ENCODE results near the gene BLOC1S3.

Gene BLOC1S3

GRCh38 chr19:45172611-45173208 lies 5.9 kb upstream of the BLOC1S3 start:
- Histone ChIP-seq H3K23ac (ENCODE audit: low read length) (no peak overlapping the region), H2BK15ac (replicated peaks; ENCODE audit: low read depth) (no peak overlapping the region), H3K36me3 (ENCODE audit: control insufficient read depth, insufficient read depth, low read length) (no peaks in the 10 kb centered on the region), H3K79me2 (ENCODE audit: control insufficient read depth, insufficient read depth, low read length) (no peaks in the 10 kb centered on the region), H3K4me1 (ENCODE audit: control insufficient read depth, low read depth, low read length) (no peaks in the 10 kb centered on the region), H3K27ac (ENCODE audit: low read depth, low read length) (no peak overlapping the region), H3K79me1 (ENCODE audit: low read length) (peaks cover 2% of the 10 kb centered on the region), H3K4ac (ENCODE audit: low read depth, low read length) (no peak overlapping the region), H3K18ac (ENCODE audit: low read length) (no peak overlapping the region), H3K4me2 (ENCODE audit: low read length) (no peak overlapping the region), H2BK5ac (ENCODE audit: low read length) (no peak overlapping the region), H3K56ac (ENCODE audit: low read length) (no peak overlapping the region), H2AK5ac (ENCODE audit: low read length) (no peak overlapping the region), H3K27me3 (ENCODE audit: insufficient read depth, low read length, poor library complexity) (no peaks in the 10 kb centered on the region), H2BK120ac (ENCODE audit: low read depth, low read length) (no peak overlapping the region), H3K9ac (ENCODE audit: low read length) (no peak overlapping the region), H4K5ac (ENCODE audit: low read length) (no peak overlapping the region), H3K4me3 (ENCODE audit: low read length) (no peak overlapping the region), H4K8ac (ENCODE audit: low read depth, low read length) (no peak overlapping the region)
- WGBS (ENCODE audit: extremely low coverage, insufficient coverage, low lambda C conversion rate): no CpG with 5 or more reads among the region's 18 CpGs
- no peak for DNase-seq

- Histone ChIP-seq H3K23ac (ENCODE audit: low read length) (no peak overlapping the region), H3K36me3 (ENCODE audit: control insufficient read depth, insufficient read depth, low read length) (no peaks in the 10 kb centered on the region), H4K8ac (ENCODE audit: low read depth, low read length) (no peak overlapping the region), H3K9ac (ENCODE audit: low read length) (no peak overlapping the region), H2BK5ac (ENCODE audit: low read length) (no peak overlapping the region), H3K4ac (ENCODE audit: low read depth, low read length) (no peak overlapping the region), H2BK15ac (replicated peaks; ENCODE audit: low read depth) (no peak overlapping the region), H3K79me2 (ENCODE audit: control insufficient read depth, insufficient read depth, low read length) (no peaks in the 10 kb centered on the region), H3K4me3 (ENCODE audit: low read length) (no peak overlapping the region), H3K18ac (ENCODE audit: low read length) (no peak overlapping the region), H3K27me3 (ENCODE audit: insufficient read depth, low read length, poor library complexity) (no peaks in the 10 kb centered on the region), H3K4me1 (ENCODE audit: control insufficient read depth, low read depth, low read length) (no peaks in the 10 kb centered on the region), H3K4me2 (ENCODE audit: low read length) (no peak overlapping the region), H3K56ac (ENCODE audit: low read length) (no peak overlapping the region), H3K79me1 (ENCODE audit: low read length) (peaks cover 3% of the 10 kb centered on the region), H2BK120ac (ENCODE audit: low read depth, low read length) (no peak overlapping the region), H3K27ac (ENCODE audit: low read depth, low read length) (no peak overlapping the region), H4K5ac (ENCODE audit: low read length) (no peak overlapping the region), H2AK5ac (ENCODE audit: low read length) (no peak overlapping the region)
- DNase-seq: no peak
- WGBS (ENCODE audit: extremely low coverage, insufficient coverage, low lambda C conversion rate): no CpG with 5 or more reads among the region's 12 CpGs
These were observed 4.8 kb upstream of the BLOC1S3 start for GRCh38 chr19:45173816-45174215.

GRCh38 chr19:45175515-45176345 lies 2.9 kb upstream of the BLOC1S3 start:
- no peak overlapping the region for H3K18ac ChIP-seq (ENCODE audit: low read length)
- H3K4me3 ChIP-seq (ENCODE audit: low read length): no peak overlapping the region
- H4K5ac ChIP-seq (ENCODE audit: low read length): no peak overlapping the region
- no peaks in the 10 kb centered on the region for H3K79me2 ChIP-seq (ENCODE audit: control insufficient read depth, insufficient read depth, low read length)
- WGBS (ENCODE audit: extremely low coverage, insufficient coverage, low lambda C conversion rate): no CpG with 5 or more reads among the region's 10 CpGs
- H3K36me3 ChIP-seq (ENCODE audit: control insufficient read depth, insufficient read depth, low read length): no peaks in the 10 kb centered on the region
- DNase-seq: no peak
- no peaks in the 10 kb centered on the region for H3K27me3 ChIP-seq (ENCODE audit: insufficient read depth, low read length, poor library complexity)
- no peak overlapping the region for H2BK5ac ChIP-seq (ENCODE audit: low read length)
- H2AK5ac ChIP-seq (ENCODE audit: low read length): no peak overlapping the region
- no peak overlapping the region for H3K4ac ChIP-seq (ENCODE audit: low read depth, low read length)
- no peak overlapping the region for H3K27ac ChIP-seq (ENCODE audit: low read depth, low read length)
- H2BK120ac ChIP-seq (ENCODE audit: low read depth, low read length): no peak overlapping the region
- no peak overlapping the region for H3K4me2 ChIP-seq (ENCODE audit: low read length)
- no peak overlapping the region for H4K8ac ChIP-seq (ENCODE audit: low read depth, low read length)
- peaks cover 3% of the 10 kb centered on the region for H3K79me1 ChIP-seq (ENCODE audit: low read length)
- no peak overlapping the region for H3K23ac ChIP-seq (ENCODE audit: low read length)
- no peak overlapping the region for H3K56ac ChIP-seq (ENCODE audit: low read length)
- no peaks in the 10 kb centered on the region for H3K4me1 ChIP-seq (ENCODE audit: control insufficient read depth, low read depth, low read length)
- H2BK15ac ChIP-seq (replicated peaks; ENCODE audit: low read depth): no peak overlapping the region
- no peak overlapping the region for H3K9ac ChIP-seq (ENCODE audit: low read length)

GRCh38 chr19:45177817-45178261 lies 745 bp upstream of the BLOC1S3 start, which contains the start of gene TRAPPC6A:
Gene TRAPPC6A (minus strand): TSS chr19:45178237. CDS start chr19:45178218, 19 bp downstream.
- no peak within 1 kb of the TSS for H2BK5ac ChIP-seq (ENCODE audit: low read length)
- H2AK5ac ChIP-seq (ENCODE audit: low read length): no peak within 1 kb of the TSS
- H3K79me2 ChIP-seq (ENCODE audit: control insufficient read depth, insufficient read depth, low read length): no peaks in the 10 kb centered on the region
- no peaks in the 10 kb centered on the region for H3K36me3 ChIP-seq (ENCODE audit: control insufficient read depth, insufficient read depth, low read length)
- no peak within 1 kb of the TSS for H4K5ac ChIP-seq (ENCODE audit: low read length)
- no CpG with 5 or more reads among the region's 36 CpGs for WGBS (ENCODE audit: extremely low coverage, insufficient coverage, low lambda C conversion rate)
- peak within 1 kb of the TSS; percentile 86 for H3K9ac ChIP-seq (ENCODE audit: low read length)
- H3K56ac ChIP-seq (ENCODE audit: low read length): peak within 1 kb of the TSS; percentile 95
- H2BK120ac ChIP-seq (ENCODE audit: low read depth, low read length): no peak within 1 kb of the TSS
- peaks cover 4% of the 10 kb centered on the region for H3K79me1 ChIP-seq (ENCODE audit: low read length)
- H3K18ac ChIP-seq (ENCODE audit: low read length): no peak within 1 kb of the TSS
- H3K27ac ChIP-seq (ENCODE audit: low read depth, low read length): peak within 1 kb of the TSS; percentile 39
- H3K4me2 ChIP-seq (ENCODE audit: low read length): peak within 1 kb of the TSS; percentile 95
- no peak within 1 kb of the TSS for H3K23ac ChIP-seq (ENCODE audit: low read length)
- H3K4me1 ChIP-seq (ENCODE audit: control insufficient read depth, low read depth, low read length): no peaks in the 10 kb centered on the region
- peak within 1 kb of the TSS; percentile 98 for H3K4me3 ChIP-seq (ENCODE audit: low read length)
- H4K8ac ChIP-seq (ENCODE audit: low read depth, low read length): no peak within 1 kb of the TSS
- H3K27me3 ChIP-seq (ENCODE audit: insufficient read depth, low read length, poor library complexity): no peaks in the 10 kb centered on the region
- DNase-seq: no peak
- no peak within 1 kb of the TSS for H2BK15ac ChIP-seq (replicated peaks; ENCODE audit: low read depth)
- H3K4ac ChIP-seq (ENCODE audit: low read depth, low read length): no peak within 1 kb of the TSS

GRCh38 chr19:45179072-45179891 lies 698 bp downstream of the BLOC1S3 start:
- peak overlapping the region; percentile 12 for H3K27ac ChIP-seq (ENCODE audit: low read depth, low read length)
- H4K5ac ChIP-seq (ENCODE audit: low read length): no peak overlapping the region
- no peak for DNase-seq
- H3K18ac ChIP-seq (ENCODE audit: low read length): no peak overlapping the region
- no peaks in the 10 kb centered on the region for H3K79me2 ChIP-seq (ENCODE audit: control insufficient read depth, insufficient read depth, low read length)
- peaks cover 4% of the 10 kb centered on the region for H3K79me1 ChIP-seq (ENCODE audit: low read length)
- H3K36me3 ChIP-seq (ENCODE audit: control insufficient read depth, insufficient read depth, low read length): no peaks in the 10 kb centered on the region
- peak overlapping the region; percentile 76 for H3K9ac ChIP-seq (ENCODE audit: low read length)
- no peaks in the 10 kb centered on the region for H3K27me3 ChIP-seq (ENCODE audit: insufficient read depth, low read length, poor library complexity)
- H2BK15ac ChIP-seq (replicated peaks; ENCODE audit: low read depth): no peak overlapping the region
- no peak overlapping the region for H4K8ac ChIP-seq (ENCODE audit: low read depth, low read length)
- peak overlapping the region; percentile 98 for H3K4me3 ChIP-seq (ENCODE audit: low read length)
- no peak overlapping the region for H2AK5ac ChIP-seq (ENCODE audit: low read length)
- no peak overlapping the region for H2BK120ac ChIP-seq (ENCODE audit: low read depth, low read length)
- no peak overlapping the region for H2BK5ac ChIP-seq (ENCODE audit: low read length)
- peak overlapping the region; percentile 95 for H3K4me2 ChIP-seq (ENCODE audit: low read length)
- WGBS (ENCODE audit: extremely low coverage, insufficient coverage, low lambda C conversion rate): no CpG with 5 or more reads among the region's 97 CpGs
- peak overlapping the region; percentile 95 for H3K56ac ChIP-seq (ENCODE audit: low read length)
- H3K23ac ChIP-seq (ENCODE audit: low read length): peak overlapping the region; percentile 66
- H3K4ac ChIP-seq (ENCODE audit: low read depth, low read length): no peak overlapping the region
- H3K4me1 ChIP-seq (ENCODE audit: control insufficient read depth, low read depth, low read length): no peaks in the 10 kb centered on the region

Measured in mesendoderm (in vitro differentiated cells).